GM12878 (cell line): ENCODE results near the gene JOSD2. TPM values are rescaled to one million over a fixed set of nuclear protein-coding genes. Genes with fewer than 3 reads are reported as not detected.

Experiments
- ATAC-seq: fragments of 200-7000 bp; cut with Tn5 transposase; 3 replicates; pipeline ENCODE4 v1.9.1; 2020; ENCODE audit warnings: mild to moderate bottlenecking, moderate library complexity
- BruUV-seq: library from RNA; stranded (reverse); fragments of 400-500 nt; replicated peaks from 2 replicates; lab custom pipeline; 2021; lab: Mats Ljungman, UMichigan
- CTCF ChIA-PET: fragments of 300-600 bp; sonication (Branson Sonifier 250); formaldehyde crosslinking; extraction: SDS; loops from one replicate; lab custom pipeline; 2021; ENCODE audit warnings: inconsistent platforms; lab: Yijun Ruan, JAX
- POLR2A ChIA-PET: fragments of 350-600 bp; formaldehyde crosslinking; extraction: SDS; loops from one replicate; lab custom pipeline; 2021; ENCODE audit warnings: inconsistent platforms; lab: Charles Lee
- RAD21 ChIA-PET: fragments of 300-600 bp; sonication (Branson Sonifier 250); formaldehyde crosslinking; loops from one replicate; lab custom pipeline; 2023; ENCODE audit warnings: antibody characterized with exemption; ENCODE audit not compliant: unreplicated experiment; lab: Charles Lee
- SMC1A ChIA-PET: fragments of 300-600 bp; sonication (Branson Sonifier 250); formaldehyde crosslinking; loops from one replicate; lab custom pipeline; 2023; ENCODE audit not compliant: unreplicated experiment, uncharacterized antibody; lab: Charles Lee
- DNase-seq: peaks from one replicate; pipeline ENCODE4 v3.0.0-alpha.2; 2011; ENCODE audit warnings: low read depth, low spot score
- FAIRE-seq: peaks from 3 replicates; lab custom pipeline; 2011; peaks lifted over from hg19 to GRCh38; lab: Jason Lieb, UNC
- H2AFZ ChIP-seq: 2 replicates; pipeline ENCODE4 v1.6.0; 2011; ENCODE audit warnings: low read depth, low read length, control low read depth; ENCODE audit not compliant: control insufficient read depth
- H3K27ac ChIP-seq: 2 replicates; pipeline ENCODE4 v1.5.1; 2011; ENCODE audit warnings: control low read depth; ENCODE audit not compliant: control insufficient read depth, insufficient read depth
- H3K27me3 ChIP-seq, 2 experiments: replicated peaks in 1 of 2; 2 replicates each; pipeline versions ENCODE4 v1.6.0 to v1.6.1; 2011; ENCODE audit warnings: low read length in 1 of 2; ENCODE audit not compliant: control insufficient read depth in 2 of 2, insufficient read depth in 2 of 2
- H3K36me3 ChIP-seq, 2 experiments: 2 replicates each; pipeline ENCODE4 v1.5.1; 2011; ENCODE audit warnings: low read length in 1 of 2; ENCODE audit not compliant: control insufficient read depth in 2 of 2, insufficient read depth in 2 of 2
- H3K4me1 ChIP-seq: 2 replicates; pipeline ENCODE4 v1.6.1; 2011; ENCODE audit warnings: mild to moderate bottlenecking, low read length, moderate library complexity, mixed read lengths; ENCODE audit not compliant: control insufficient read depth, insufficient read depth
- H3K4me2 ChIP-seq: 2 replicates; pipeline ENCODE4 v1.6.0; 2011; ENCODE audit warnings: control low read depth; ENCODE audit not compliant: control insufficient read depth, insufficient read depth
- H3K4me3 ChIP-seq: fragments of 200-600 bp; sonication (generic); 2 replicates; pipeline ENCODE4 v1.5.1; 2016
- H3K79me2 ChIP-seq: 2 replicates; pipeline ENCODE4 v1.6.0; 2011; ENCODE audit warnings: low read length; ENCODE audit not compliant: control insufficient read depth, insufficient read depth
- H3K9ac ChIP-seq: 2 replicates; pipeline ENCODE4 v1.8.0; 2011; ENCODE audit warnings: low read length, control low read depth, mixed read lengths; ENCODE audit not compliant: control insufficient read depth, insufficient read depth
- H3K9me3 ChIP-seq: replicated peaks from 3 replicates; pipeline ENCODE4 v1.5.1; 2011; ENCODE audit warnings: mild to moderate bottlenecking, low read length; ENCODE audit not compliant: control insufficient read depth, insufficient read depth
- H4K20me1 ChIP-seq: 2 replicates; pipeline ENCODE4 v1.6.0; 2011; ENCODE audit not compliant: control insufficient read depth, insufficient read depth
- BCL11A ChIP-seq: IDR thresholded peaks from 2 replicates; pipeline ENCODE4 v1.6.1; 2011; ENCODE audit warnings: low read depth, low read length
- BRCA1 ChIP-seq: IDR thresholded peaks from 2 replicates; pipeline ENCODE4 v1.6.1; 2011; ENCODE audit warnings: low read depth, low read length, improper control_type of control experiment
- CEBPB ChIP-seq, 2 experiments: fragments of 150-350 bp in 1 of 2; IDR thresholded peaks; 2 replicates each; pipeline ENCODE4 v1.6.1; 2012 to 2014; ENCODE audit warnings: low read depth in 2 of 2, low read length in 2 of 2, borderline replicate concordance in 1 of 2, inconsistent platforms in 1 of 2
- CHD4 ChIP-seq: fragments of 200-600 bp; sonication (generic); IDR thresholded peaks from 2 replicates; pipeline ENCODE4 v1.6.1; 2016; ENCODE audit warnings: mild to moderate bottlenecking
- EP300 ChIP-seq, 2 experiments: fragments of 150-350 bp in 1 of 2; IDR thresholded peaks; 2 replicates each; pipeline ENCODE4 v1.6.1; 2011 to 2012; ENCODE audit warnings: low read depth in 2 of 2, low read length in 2 of 2, borderline replicate concordance in 1 of 2, improper control_type of control experiment in 1 of 2, inconsistent platforms in 1 of 2; ENCODE audit not compliant: control insufficient read depth in 1 of 2
- EZH2 ChIP-seq: IDR thresholded peaks from 2 replicates; pipeline ENCODE4 v1.6.1; 2012; ENCODE audit warnings: low read depth, mild to moderate bottlenecking, control low read depth, inconsistent platforms, low read length, borderline replicate concordance; ENCODE audit not compliant: control insufficient read depth
- GABPA ChIP-seq: IDR thresholded peaks from 2 replicates; pipeline ENCODE4 v1.6.1; 2014; ENCODE audit warnings: antibody characterized with exemption, low read depth, mild to moderate bottlenecking, inconsistent platforms
- GATAD2B ChIP-seq: fragments of 450-650 bp; conservative IDR thresholded peaks from 2 replicates; pipeline ENCODE4 v1.6.1; 2017; ENCODE audit warnings: low read depth, mild to moderate bottlenecking, moderate library complexity
- HDAC2 ChIP-seq: fragments of 200-600 bp; sonication (generic); IDR thresholded peaks from 2 replicates; pipeline ENCODE4 v1.6.1; 2017
- NR2C2 ChIP-seq: IDR thresholded peaks from 2 replicates; pipeline ENCODE4 v1.6.1; 2011; ENCODE audit warnings: borderline replicate concordance, low read depth; ENCODE audit not compliant: control insufficient read depth, insufficient read length
- POLR2AphosphoS2 ChIP-seq: IDR thresholded peaks from 2 replicates; pipeline ENCODE4 v1.6.1; 2011; ENCODE audit warnings: low read depth, mild to moderate bottlenecking, low read length, improper control_type of control experiment, moderate library complexity
- SKIL ChIP-seq: fragments of 450-650 bp; IDR thresholded peaks from 2 replicates; pipeline ENCODE4 v1.6.1; 2017; ENCODE audit warnings: mild to moderate bottlenecking, low read depth, inconsistent platforms; ENCODE audit not compliant: poor library complexity, severe bottlenecking
- TCF12 ChIP-seq: IDR thresholded peaks from 2 replicates; pipeline ENCODE4 v1.6.1; 2011; ENCODE audit warnings: low read depth, mild to moderate bottlenecking, low read length
- ZNF384 ChIP-seq: IDR thresholded peaks from 2 replicates; pipeline ENCODE4 v1.6.1; 2012; ENCODE audit warnings: low read depth, mild to moderate bottlenecking, low read length, improper control_type of control experiment, borderline replicate concordance
- WGBS: methylation state at CpG from one replicate; pipeline ENCODE4 v1.1.6; 2016; ENCODE audit warnings: low lambda C conversion rate; ENCODE audit not compliant: insufficient replicate concordance, insufficient coverage; ENCODE audit errors: missing lambda C conversion rate; 5-methylcytosine and 5-hydroxymethylcytosine counted together
- in situ Hi-C: fragments of 300-500 bp; cut with MboI; formaldehyde crosslinking; loops from 9 replicates; pipeline ENCODE4 v1.14.3; 2018; ENCODE audit warnings: mixed read lengths
- intact Hi-C: fragments of 100-400 bp; cut with micrococcal nuclease; formaldehyde crosslinking; loops from one replicate; pipeline ENCODE4 v1.14.2; 2022; ENCODE audit not compliant: unreplicated experiment
- polyA plus RNA-seq, 11 experiments: library from polyadenylated mRNA; depleted of rRNA in 4 of 11; unstranded in 6 of 11; stranded (reverse) in 5 of 11; fragments of >200 nt; fragmentation: Nextera tagmentation in 4 of 11; fragmentation: Illumina TruSeq in 1 of 11; extraction: Ambion mirVana in 4 of 11; extraction: Trizol in 1 of 11; gene quantifications; 1 replicate in 1 of 11; 2 replicates in 10 of 11; pipeline versions ENCODE4 v1.2.1 to v1.2.3, GENCODE V29; 2011 to 2016; ENCODE audit warnings: inconsistent platforms in 2 of 11, missing spikeins in 2 of 11, low read depth in 1 of 11
- total RNA-seq, 4 experiments: library from RNA; depleted of rRNA in 3 of 4; stranded (reverse); fragments of >200 nt in 3 of 4; fragmentation: Illumina TruSeq in 1 of 4; extraction: Trizol in 1 of 4; gene quantifications; 2 replicates each; pipeline versions ENCODE4 v1.2.1 to v1.2.3, GENCODE V29; 2013 to 2021
- TF ChIP-seq, protein P1 (sequence below): fragments of 450-650 bp; IDR thresholded peaks from 2 replicates; pipeline ENCODE4 v1.6.1; 2017; ENCODE audit warnings: borderline replicate concordance

The JOSD2 gene
- total and polyA plus RNA-seq, 10 of the 15 experiments (the other 5 are each of a cell fraction or from before 2014, with no cell fraction given), result 0.91 to 26.7 (median 13.0) TPM

GRCh38 chr19:50553134-50553703 lies 42.2 kb upstream of the JOSD2 start:
- no peak overlapping the region for H3K9ac ChIP-seq

DNA sequence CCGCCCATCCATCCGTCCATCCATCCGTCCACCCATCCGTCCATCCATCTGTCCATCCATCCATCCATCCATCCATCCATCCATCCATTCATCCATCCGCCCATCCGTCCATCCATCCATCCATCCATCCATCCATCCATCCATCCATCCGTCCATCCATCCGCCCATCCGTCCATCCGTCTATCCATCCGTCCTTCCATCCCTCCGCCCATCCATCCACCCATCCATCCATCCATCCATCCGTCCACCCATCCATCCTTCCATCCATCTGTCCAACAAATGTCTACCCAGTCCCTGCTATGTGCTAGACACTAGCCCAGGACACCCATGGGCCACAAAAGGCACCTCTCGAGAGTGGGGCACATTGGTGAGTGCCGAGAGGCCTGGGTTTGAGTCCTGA lies 41.5 kb upstream of the JOSD2 start:
- H4K20me1 ChIP-seq, result no peaks in the 10 kb centered on the region
- ChIA-PET POLR2A (no interaction called here), CTCF (interaction anchor here (8.5 kb wide), 1 partner anchor 14 kb away, joined by 117 read pairs; no protein-coding TSS in a partner anchor), SMC1A (no interaction called here), RAD21 (no interaction called here)
- intact Hi-C loops (no loop called here), in situ Hi-C loops (no loop called here)
- H3K9me3 ChIP-seq, result no peaks in the 10 kb centered on the region
- H3K27me3 ChIP-seq, result peaks cover 0 to 3% of the 10 kb centered on the region in 2 experiments
- no TSS peak for BruUV-seq
- H3K4me2 ChIP-seq, result no peak overlapping the region
- H3K36me3 ChIP-seq, result no peaks in the 10 kb centered on the region
- 39% methylated on average over 14 of the region's 15 CpGs for WGBS
- H2AFZ ChIP-seq, result no peak overlapping the region
- H3K4me3 ChIP-seq, result no peak overlapping the region
- FAIRE-seq, result no peak
- ATAC-seq, result no peak
- no peaks in the 10 kb centered on the region; the same call in 1 of the 2 replicates for H3K4me1 ChIP-seq
- H3K79me2 ChIP-seq, result no peaks in the 10 kb centered on the region
- H3K9ac ChIP-seq, result no peak overlapping the region
- no peak for DNase-seq
- H3K27ac ChIP-seq, result no peak overlapping the region
- TF ChIP-seq CHD4 (no peak), SKIL (no peak), BCL11A (no peak), CEBPB (IDR thresholded peaks at IDR 0.05; ENCODE audit: borderline replicate concordance in 1 of 2, low read depth in 2 of 2, low read length in 2 of 2) (no peak), ZNF384 (no peak), BRCA1 (no peak), GABPA (no peak), EP300 (IDR thresholded peaks at IDR 0.05; ENCODE audit: borderline replicate concordance in 1 of 2, control insufficient read depth in 1 of 2, low read depth in 2 of 2, low read length in 2 of 2) (no peak), GATAD2B (no peak)
- TF ChIP-seq, protein P1, sequence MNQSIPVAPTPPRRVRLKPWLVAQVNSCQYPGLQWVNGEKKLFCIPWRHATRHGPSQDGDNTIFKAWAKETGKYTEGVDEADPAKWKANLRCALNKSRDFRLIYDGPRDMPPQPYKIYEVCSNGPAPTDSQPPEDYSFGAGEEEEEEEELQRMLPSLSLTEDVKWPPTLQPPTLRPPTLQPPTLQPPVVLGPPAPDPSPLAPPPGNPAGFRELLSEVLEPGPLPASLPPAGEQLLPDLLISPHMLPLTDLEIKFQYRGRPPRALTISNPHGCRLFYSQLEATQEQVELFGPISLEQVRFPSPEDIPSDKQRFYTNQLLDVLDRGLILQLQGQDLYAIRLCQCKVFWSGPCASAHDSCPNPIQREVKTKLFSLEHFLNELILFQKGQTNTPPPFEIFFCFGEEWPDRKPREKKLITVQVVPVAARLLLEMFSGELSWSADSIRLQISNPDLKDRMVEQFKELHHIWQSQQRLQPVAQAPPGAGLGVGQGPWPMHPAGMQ, result no peak

More at GRCh38 chr19:50553134-50553703, 42.2 kb upstream of the JOSD2 start:
- Histone ChIP-seq H3K4me3 (no peak overlapping the region), H3K4me2 (no peak overlapping the region), H3K79me2 (no peaks in the 10 kb centered on the region), H2AFZ (no peak overlapping the region), H3K36me3 (no peaks in the 10 kb centered on the region), H3K27me3 (peaks cover 0 to 3% of the 10 kb centered on the region in 2 experiments), H4K20me1 (no peaks in the 10 kb centered on the region), H3K27ac (no peak overlapping the region), H3K9me3 (no peaks in the 10 kb centered on the region), H3K4me1 (no peaks in the 10 kb centered on the region; the same call in 1 of the 2 replicates)
- intact Hi-C loops, result no loop called here
- 41% methylated on average over 18 of the region's 19 CpGs for WGBS
- DNase-seq (no peak), FAIRE-seq (no peak), ATAC-seq (no peak)
- in situ Hi-C loops, result no loop called here
- BruUV-seq, result no TSS peak
- TF ChIP-seq POLR2AphosphoS2, result no peak
- no peak for TF ChIP-seq HDAC2
- no peak for TF ChIP-seq TCF12
- no peak for TF ChIP-seq EP300 (IDR thresholded peaks at IDR 0.05; ENCODE audit: borderline replicate concordance in 1 of 2, control insufficient read depth in 1 of 2, low read depth in 2 of 2, low read length in 2 of 2)
- TF ChIP-seq NR2C2, result no peak
- no peak for TF ChIP-seq EZH2
- SMC1A ChIA-PET, result no interaction called here
- CTCF ChIA-PET, result interaction anchor here (8.5 kb wide), 1 partner anchor 14 kb away, joined by 117 read pairs; no protein-coding TSS in a partner anchor
- RAD21 ChIA-PET, result interaction anchor here (1.2 kb wide), 1 partner anchor 196 kb away, joined by 3 read pairs; no protein-coding TSS in a partner anchor
- POLR2A ChIA-PET, result interaction anchor here (0.6 to 1.0 kb wide), 2 partner anchors 8 to 228 kb away, joined by 4 to 5 read pairs; no protein-coding TSS in a partner anchor
